CD14-positive monocyte (primary cell): Measurements from ENCODE around the gene ETV4. TPM values are rescaled to one million over a fixed set of nuclear protein-coding genes. Genes with fewer than 3 reads are reported as not detected.

Experiments used
- DNase-seq, 3 donors: peaks; one replicate each; pipeline ENCODE4 v3.0.0-alpha.2; 2011 to 2022
- H2AFZ ChIP-seq: 2 replicates; pipeline ENCODE4 v1.6.0; 2012; ENCODE audit warnings: mild to moderate bottlenecking, low read depth, low read length, inconsistent platforms; ENCODE audit not compliant: insufficient read depth, poor library complexity, severe bottlenecking
- H3K27ac ChIP-seq, 2 donors: 1 replicate in 1 of 2; 2 replicates in 1 of 2; pipeline ENCODE4 v1.5.1; 2012 to 2013; ENCODE audit warnings: low read length in 2 of 2, control low read depth in 1 of 2, inconsistent platforms in 1 of 2, low read depth in 1 of 2, mild to moderate bottlenecking in 1 of 2
- H3K27me3 ChIP-seq, 2 donors: one replicate each; pipeline versions ENCODE4 v1.6.0 to v1.6.1; 2011 to 2013; ENCODE audit warnings: low read length in 2 of 2; ENCODE audit not compliant: control insufficient read depth in 2 of 2, insufficient read depth in 2 of 2
- H3K36me3 ChIP-seq, 2 donors: replicated peaks in 1 of 2; 1 replicate in 1 of 2; 2 replicates in 1 of 2; pipeline versions ENCODE4 v1.5.1 to v1.6.1; 2012 to 2013; ENCODE audit warnings: low read length in 2 of 2, control low read depth in 1 of 2, inconsistent platforms in 1 of 2, mild to moderate bottlenecking in 1 of 2; ENCODE audit not compliant: insufficient read depth in 2 of 2, control insufficient read depth in 1 of 2
- H3K4me1 ChIP-seq, 2 donors: 1 replicate in 1 of 2; 2 replicates in 1 of 2; pipeline versions ENCODE4 v1.5.1 to v1.6.1; 2012 to 2013; ENCODE audit warnings: low read length in 2 of 2, control low read depth in 1 of 2, inconsistent platforms in 1 of 2, mild to moderate bottlenecking in 1 of 2, moderate library complexity in 1 of 2; ENCODE audit not compliant: insufficient read depth in 2 of 2, control insufficient read depth in 1 of 2
- H3K4me2 ChIP-seq: replicated peaks from 2 replicates; pipeline ENCODE3; 2012; ENCODE audit warnings: low read length, moderate library complexity, mild to moderate bottlenecking; ENCODE audit not compliant: poor library complexity, severe bottlenecking; ENCODE audit errors: extremely low read depth
- H3K4me3 ChIP-seq, 3 experiments: fragments of 200-600 bp in 1 of 3; sonication (generic) in 1 of 3; replicated peaks in 1 of 3; 1 replicate in 2 of 3; 2 replicates in 1 of 3; pipeline ENCODE4 v1.5.1; 2011 to 2013; ENCODE audit warnings: low read length in 3 of 3, mild to moderate bottlenecking in 3 of 3, control low read depth in 2 of 3, low read depth in 2 of 3, inconsistent platforms in 1 of 3, moderate library complexity in 1 of 3
- H3K79me2 ChIP-seq: 2 replicates; pipeline ENCODE4 v1.6.0; 2012; ENCODE audit warnings: mild to moderate bottlenecking, control low read depth, inconsistent platforms, low read length, moderate library complexity; ENCODE audit not compliant: insufficient read depth
- H3K9ac ChIP-seq: 2 replicates; pipeline ENCODE4 v1.6.0; 2017; ENCODE audit warnings: low read length, mild to moderate bottlenecking; ENCODE audit not compliant: insufficient read depth, poor library complexity, severe bottlenecking
- H3K9me3 ChIP-seq, 2 donors: replicated peaks in 1 of 2; 1 replicate in 1 of 2; 2 replicates in 1 of 2; pipeline versions ENCODE4 v1.5.1 to v1.6.1; 2012 to 2013; ENCODE audit warnings: low read length in 2 of 2, control low read depth in 1 of 2; ENCODE audit not compliant: control insufficient read depth in 1 of 2, insufficient read depth in 1 of 2
- H4K20me1 ChIP-seq: 2 replicates; pipeline ENCODE4 v1.6.0; 2012; ENCODE audit warnings: mild to moderate bottlenecking, low read length, control low read depth, moderate library complexity; ENCODE audit not compliant: insufficient read depth
- H3K27ac Mint-ChIP-seq, 7 donors: one replicate each; pipeline ENCODE4 v1.8.0; 2020; ENCODE audit warnings: mild to moderate bottlenecking in 7 of 7, mixed read lengths in 7 of 7, moderate library complexity in 6 of 7, inconsistent platforms in 2 of 7
- H3K27me3 Mint-ChIP-seq, 3 donors: one replicate each; pipeline ENCODE4 v1.8.0; 2021 to 2022; ENCODE audit warnings: low read depth in 3 of 3, mild to moderate bottlenecking in 3 of 3, mixed read lengths in 3 of 3, moderate library complexity in 3 of 3, inconsistent platforms in 1 of 3
- H3K36me3 Mint-ChIP-seq, 2 donors: one replicate each; pipeline ENCODE4 v1.8.0; 2020; ENCODE audit warnings: mixed read lengths in 2 of 2, inconsistent platforms in 1 of 2, mild to moderate bottlenecking in 1 of 2
- H3K4me1 Mint-ChIP-seq: one replicate; pipeline ENCODE4 v1.8.0; 2020; ENCODE audit warnings: mild to moderate bottlenecking, mixed read lengths
- H3K4me3 Mint-ChIP-seq, 2 donors: one replicate each; pipeline ENCODE4 v1.8.0; 2020; ENCODE audit warnings: mild to moderate bottlenecking in 2 of 2, mixed read lengths in 2 of 2, moderate library complexity in 1 of 2
- H3K9me3 Mint-ChIP-seq, 7 donors: one replicate each; pipeline ENCODE4 v1.8.0; 2020 to 2022; ENCODE audit warnings: mixed read lengths in 7 of 7, mild to moderate bottlenecking in 6 of 7, moderate library complexity in 6 of 7, inconsistent platforms in 2 of 7
- CTCF ChIP-seq: fragments of 200-600 bp; IDR thresholded peaks from one replicate; pipeline ENCODE4 v1.8.0; 2022; ENCODE audit warnings: antibody characterized with exemption, mild to moderate bottlenecking
- WGBS: methylation state at CpG from one replicate; pipeline ENCODE4 v1.1.5; 2013; ENCODE audit warnings: missing lambda C conversion rate; ENCODE audit not compliant: insufficient coverage; 5-methylcytosine and 5-hydroxymethylcytosine counted together
- intact Hi-C, 2 donors: fragments of 100-400 bp; cut with micrococcal nuclease; formaldehyde crosslinking; loops; one replicate each; pipeline versions ENCODE4 v1.15.0 to v1.15.1; 2023
- polyA plus RNA-seq, 3 donors: library from polyadenylated mRNA; depleted of rRNA in 1 of 3; unstranded in 2 of 3; stranded (reverse) in 1 of 3; fragments of 300-500 nt in 2 of 3; fragments of >200 nt in 1 of 3; fragmentation: Illumina TruSeq in 2 of 3; gene quantifications; 1 replicate in 2 of 3; 2 replicates in 1 of 3; pipeline ENCODE4 v1.2.3, GENCODE V29; 2012 to 2021

The ETV4 gene
- polyA plus RNA-seq, 3 donors = not detected

GRCh38 chr17:43482103-43483012 is 63.8 kb downstream of the ETV4 start:
- H3K4me3 ChIP-seq = no peak overlapping the region
- no peak overlapping the region for H3K27ac Mint-ChIP-seq
- no peaks in the 10 kb centered on the region for H3K27me3 ChIP-seq
- H3K27me3 Mint-ChIP-seq = peaks cover 0 to 2% (median 1%) of the 10 kb centered on the region in 3 donors
- H3K36me3 Mint-ChIP-seq = no peaks in the 10 kb centered on the region
- H4K20me1 ChIP-seq = peaks cover 24% of the 10 kb centered on the region
- peak overlapping the region; percentile 45 for H2AFZ ChIP-seq
- no peak overlapping the region for H3K9ac ChIP-seq
- H3K4me2 ChIP-seq = no peak overlapping the region
- intact Hi-C loops = loop anchor here (1.0 kb wide), 1 partner anchor 88 kb away; no protein-coding TSS in a partner anchor
- no peaks in the 10 kb centered on the region for H3K36me3 ChIP-seq
- TF ChIP-seq CTCF = no peak
- peaks cover 16 to 27% of the 10 kb centered on the region in 2 donors for H3K4me1 ChIP-seq
- no peak overlapping the region for H3K4me3 Mint-ChIP-seq
- no peak overlapping the region for H3K27ac ChIP-seq
- WGBS = 100% methylated on average over 5 of the region's 11 CpGs
- H3K9me3 Mint-ChIP-seq = peaks cover 0 to 2% (median 0%) of the 10 kb centered on the region in 7 donors
- no peaks in the 10 kb centered on the region for H3K9me3 ChIP-seq
- H3K79me2 ChIP-seq = peaks cover 35% of the 10 kb centered on the region
- H3K4me1 Mint-ChIP-seq = peaks cover 21% of the 10 kb centered on the region
- DNase-seq = no peak

- peaks cover 0 to 5% (median 0%) of the 10 kb centered on the region in 3 donors for H3K27me3 Mint-ChIP-seq
- no peak for TF ChIP-seq CTCF
- no peak overlapping the region for H3K27ac Mint-ChIP-seq
- no peaks in the 10 kb centered on the region for H3K27me3 ChIP-seq
- no peak overlapping the region for H3K27ac ChIP-seq
- peaks cover 5% of the 10 kb centered on the region for H4K20me1 ChIP-seq
- peaks cover 0 to 2% (median 0%) of the 10 kb centered on the region in 7 donors for H3K9me3 Mint-ChIP-seq
- no peak overlapping the region for H3K4me3 Mint-ChIP-seq
- no peaks in the 10 kb centered on the region for H3K36me3 ChIP-seq
- peaks cover 10 to 15% of the 10 kb centered on the region in 2 donors for H3K4me1 ChIP-seq
- peaks cover 11% of the 10 kb centered on the region for H3K79me2 ChIP-seq
- H3K9me3 ChIP-seq = no peaks in the 10 kb centered on the region
- H3K9ac ChIP-seq = no peak overlapping the region
- no peak overlapping the region for H3K4me2 ChIP-seq
- H3K4me3 ChIP-seq = no peak overlapping the region
- H2AFZ ChIP-seq = no peak overlapping the region
- DNase-seq = no peak
- no peaks in the 10 kb centered on the region for H3K36me3 Mint-ChIP-seq
- H3K4me1 Mint-ChIP-seq = peaks cover 11% of the 10 kb centered on the region
- intact Hi-C loops = no loop called here
- WGBS = 100% methylated on average over 3 of the region's 3 CpGs
Observed at GRCh38 chr17:43479948-43480347, 66.2 kb downstream of the ETV4 start.

Other genes with a start within 250 kb of the ETV4 start
- gene ARL4D, start 147.3 kb downstream of the ETV4 start, polyA plus RNA-seq = 1 to 10 TPM in 2 of 3 donors, under 1 TPM in 1; 0.75 to 2.4 (median 1.7) TPM
- 10 to 100 TPM; 21.8 to 35.6 (median 26.5) TPM for gene DHX8, start 62.4 kb downstream of the ETV4 start, polyA plus RNA-seq
- under 1 TPM in 1 of 3 donors, not detected in 2; 0.06 TPM for gene MEOX1, start 115.6 kb upstream of the ETV4 start, polyA plus RNA-seq
- not detected for gene SOST, start 212.5 kb upstream of the ETV4 start, polyA plus RNA-seq
- gene DUSP3, start 232.6 kb upstream of the ETV4 start, polyA plus RNA-seq = 10 to 100 TPM; 36.7 to 78.5 (median 58.9) TPM
- gene CFAP97D1, start 234.1 kb upstream of the ETV4 start, polyA plus RNA-seq = under 1 TPM in 1 of 3 donors, not detected in 2; 0.07 TPM